ENCODE results near the gene DNAJB13.

GRCh38 chr11:73907191-73907590, 43.6 kb upstream of the DNAJB13 start:
- no peak for TF ChIP-seq CTCF (IDR thresholded peaks at IDR 0.05)
- no peak for TF ChIP-seq POLR2A (IDR thresholded peaks at IDR 0.05)
